ENCODE data around the gene MMP25. TPM values are rescaled to one million over a fixed set of nuclear protein-coding genes. Genes with fewer than 3 reads are reported as not detected.
"Not testable (repeated sequence)": the region's sequence is repeated elsewhere in the genome, so short reads cannot be mapped to it uniquely, and the experiment has no call there.

The MMP25 gene
- total RNA-seq, 2 experiments from 2014 or later: 0.63 to 5.6 TPM

GRCh38 chr16:3051009-3051408 is 4.6 kb downstream of the MMP25 start:
- H3K4me1 ChIP-seq (ENCODE audit: insufficient read depth, low read length, poor library complexity, severe bottlenecking): peaks cover 34% of the 10 kb centered on the region
- ChIA-PET CTCF (ENCODE audit: unreplicated experiment) (no interaction called here), POLR2A (no interaction called here)
- no peak overlapping the region for H3K4me3 ChIP-seq (ENCODE audit: low read depth, low read length, poor library complexity, severe bottlenecking)
- no peaks in the 10 kb centered on the region for H3K9me3 ChIP-seq (ENCODE audit: low read length)
- BruUV-seq (replicated peaks): no TSS peak
- H3K27ac ChIP-seq (ENCODE audit: low read depth, low read length, poor library complexity, severe bottlenecking): no peak overlapping the region
- intact Hi-C loops (cut with micrococcal nuclease; ENCODE audit: unreplicated experiment): no loop called here
- no peaks in the 10 kb centered on the region for H3K36me3 ChIP-seq (ENCODE audit: insufficient read depth, low read length)
- no peak for DNase-seq (ENCODE audit: low spot score)
- no peaks in the 10 kb centered on the region for H3K9me2 ChIP-seq (ENCODE audit: insufficient read depth, low read length)
- no peak overlapping the region for H3K4me2 ChIP-seq (ENCODE audit: low read length)
- TF ChIP-seq CTCF (conservative IDR thresholded peaks at IDR 0.05; ENCODE audit: low read length) (no peak), EZH2phosphoT487 (IDR thresholded peaks at IDR 0.05; ENCODE audit: borderline replicate concordance, low read depth, low read length) (no peak)
- H4K20me1 ChIP-seq (ENCODE audit: insufficient read depth, low read length): no peaks in the 10 kb centered on the region
- H3K79me2 ChIP-seq (ENCODE audit: insufficient read depth, low read depth, low read length): no peaks in the 10 kb centered on the region
- no peak overlapping the region for H2AFZ ChIP-seq (ENCODE audit: low read length)

GRCh38 chr16:3051494-3051893 is 5.1 kb downstream of the MMP25 start:
- no peaks in the 10 kb centered on the region for H3K9me2 ChIP-seq (ENCODE audit: insufficient read depth, low read length)
- BruUV-seq (replicated peaks): no TSS peak
- no peak overlapping the region for H2AFZ ChIP-seq (ENCODE audit: low read length)
- H3K27ac ChIP-seq (ENCODE audit: low read depth, low read length, poor library complexity, severe bottlenecking): no peak overlapping the region
- H3K4me2 ChIP-seq (ENCODE audit: low read length): no peak overlapping the region
- no peak for TF ChIP-seq CTCF (conservative IDR thresholded peaks at IDR 0.05; ENCODE audit: low read length)
- TF ChIP-seq EZH2phosphoT487 (IDR thresholded peaks at IDR 0.05; ENCODE audit: borderline replicate concordance, low read depth, low read length): no peak
- POLR2A ChIA-PET: no interaction called here
- intact Hi-C loops (cut with micrococcal nuclease; ENCODE audit: unreplicated experiment): no loop called here
- H3K9me3 ChIP-seq (ENCODE audit: low read length): no peaks in the 10 kb centered on the region
- no peak for DNase-seq (ENCODE audit: low spot score)
- H3K79me2 ChIP-seq (ENCODE audit: insufficient read depth, low read depth, low read length): no peaks in the 10 kb centered on the region
- CTCF ChIA-PET (ENCODE audit: unreplicated experiment): no interaction called here
- H4K20me1 ChIP-seq (ENCODE audit: insufficient read depth, low read length): no peaks in the 10 kb centered on the region
- no peaks in the 10 kb centered on the region for H3K36me3 ChIP-seq (ENCODE audit: insufficient read depth, low read length)
- no peak overlapping the region for H3K4me3 ChIP-seq (ENCODE audit: low read depth, low read length, poor library complexity, severe bottlenecking)
- H3K4me1 ChIP-seq (ENCODE audit: insufficient read depth, low read length, poor library complexity, severe bottlenecking): peaks cover 34% of the 10 kb centered on the region

- H3K9me2 ChIP-seq (ENCODE audit: insufficient read depth, low read length); H4K20me1 ChIP-seq (ENCODE audit: insufficient read depth, low read length); intact Hi-C loops (cut with micrococcal nuclease; ENCODE audit: unreplicated experiment); H3K36me3 ChIP-seq (ENCODE audit: insufficient read depth, low read length); H3K4me2 ChIP-seq (ENCODE audit: low read length); BruUV-seq (replicated peaks); CTCF ChIA-PET (ENCODE audit: unreplicated experiment); H3K4me3 ChIP-seq (ENCODE audit: low read depth, low read length, poor library complexity, severe bottlenecking); POLR2A ChIA-PET; H3K27ac ChIP-seq (ENCODE audit: low read depth, low read length, poor library complexity, severe bottlenecking); DNase-seq (ENCODE audit: low spot score); H2AFZ ChIP-seq (ENCODE audit: low read length); H3K9me3 ChIP-seq (ENCODE audit: low read length); H3K79me2 ChIP-seq (ENCODE audit: insufficient read depth, low read depth, low read length): not testable (repeated sequence)
- peaks cover 34% of the 10 kb centered on the region for H3K4me1 ChIP-seq (ENCODE audit: insufficient read depth, low read length, poor library complexity, severe bottlenecking)
Observed at GRCh38 chr16:3052571-3053329, 6.4 kb downstream of the MMP25 start.

Measured in OCI-LY7 (cell line).